Mesenchymal stem cell (in vitro differentiated cells and primary cell): ENCODE data around the gene C2orf74.
"Not testable (repeated sequence)": the region's sequence is repeated elsewhere in the genome, so short reads cannot be mapped to it uniquely, and the experiment has no call there.

Experiments
- DNase-seq: peaks from one replicate; pipeline ENCODE4 v3.0.0-alpha.2; 2013
- H2AFZ ChIP-seq: one replicate; pipeline ENCODE4 v1.6.1; 2013; ENCODE audit warnings: low read depth, mild to moderate bottlenecking, control low read depth, inconsistent platforms, low read length, moderate library complexity
- H2AK5ac ChIP-seq: 2 replicates; pipeline ENCODE4 v1.6.1; 2013; ENCODE audit warnings: low read length, moderate library complexity, mild to moderate bottlenecking, inconsistent platforms; ENCODE audit not compliant: severe bottlenecking
- H2BK120ac ChIP-seq: one replicate; pipeline ENCODE4 v1.6.1; 2013; ENCODE audit warnings: low read depth, mild to moderate bottlenecking, inconsistent platforms, low read length, moderate library complexity
- H2BK12ac ChIP-seq, 2 experiments: one replicate each; pipeline ENCODE4 v1.6.1; 2013; ENCODE audit warnings: inconsistent platforms in 2 of 2, low read length in 2 of 2, mild to moderate bottlenecking in 2 of 2, moderate library complexity in 2 of 2, control low read depth in 1 of 2
- H2BK15ac ChIP-seq: one replicate; pipeline ENCODE4 v1.6.1; 2013; ENCODE audit warnings: mild to moderate bottlenecking, low read depth, inconsistent platforms; ENCODE audit not compliant: poor library complexity, severe bottlenecking
- H2BK5ac ChIP-seq: 2 replicates; pipeline ENCODE4 v1.6.1; 2013; ENCODE audit warnings: low read depth, mild to moderate bottlenecking, low read length, control low read depth, inconsistent platforms; ENCODE audit not compliant: poor library complexity, severe bottlenecking
- H3K14ac ChIP-seq, 2 experiments: one replicate each; pipeline ENCODE4 v1.6.1; 2013; ENCODE audit warnings: inconsistent platforms in 2 of 2, low read length in 2 of 2, control low read depth in 1 of 2, mild to moderate bottlenecking in 1 of 2, moderate library complexity in 1 of 2
- H3K18ac ChIP-seq, 2 experiments: one replicate each; pipeline ENCODE4 v1.6.1; 2013; ENCODE audit warnings: inconsistent platforms in 2 of 2, low read length in 2 of 2, control low read depth in 1 of 2, low read depth in 1 of 2, mild to moderate bottlenecking in 1 of 2
- H3K23ac ChIP-seq, 2 experiments: one replicate each; pipeline ENCODE4 v1.6.1; 2013; ENCODE audit warnings: inconsistent platforms in 2 of 2, low read length in 2 of 2, mild to moderate bottlenecking in 2 of 2, moderate library complexity in 2 of 2, control low read depth in 1 of 2
- H3K27ac ChIP-seq: 2 replicates; pipeline ENCODE4 v1.5.1; 2013; ENCODE audit warnings: mild to moderate bottlenecking, moderate library complexity, low read length, control low read depth, inconsistent platforms; ENCODE audit not compliant: poor library complexity, severe bottlenecking
- H3K27me3 ChIP-seq, 2 experiments: 2 replicates each; pipeline versions ENCODE4 v1.6.1 to v1.7.0; 2013; ENCODE audit warnings: low read length in 2 of 2, mild to moderate bottlenecking in 2 of 2, moderate library complexity in 2 of 2, control low read depth in 1 of 2, inconsistent platforms in 1 of 2; ENCODE audit not compliant: control insufficient read depth in 1 of 2, insufficient read depth in 1 of 2
- H3K36me3 ChIP-seq, 2 experiments: 2 replicates each; pipeline versions ENCODE4 v1.6.1 to v1.7.0; 2013; ENCODE audit warnings: low read length in 2 of 2, control low read depth in 1 of 2, inconsistent platforms in 1 of 2, low read depth in 1 of 2, mild to moderate bottlenecking in 1 of 2; ENCODE audit not compliant: insufficient read depth in 2 of 2, control insufficient read depth in 1 of 2
- H3K4ac ChIP-seq, 2 experiments: one replicate each; pipeline ENCODE4 v1.6.1; 2013; ENCODE audit warnings: inconsistent platforms in 2 of 2, low read length in 2 of 2, mild to moderate bottlenecking in 2 of 2, moderate library complexity in 2 of 2, control low read depth in 1 of 2, low read depth in 1 of 2
- H3K4me1 ChIP-seq: 2 replicates; pipeline ENCODE4 v1.6.1; 2013; ENCODE audit warnings: low read depth, low read length, control low read depth; ENCODE audit not compliant: control insufficient read depth, insufficient read depth
- H3K4me2 ChIP-seq: 2 replicates; pipeline ENCODE4 v1.6.1; 2013; ENCODE audit warnings: low read length, mild to moderate bottlenecking, inconsistent platforms; ENCODE audit not compliant: poor library complexity, severe bottlenecking
- H3K4me3 ChIP-seq, 2 experiments: 2 replicates each; pipeline versions ENCODE4 v1.5.1 to v1.7.0; 2013; ENCODE audit warnings: low read length in 2 of 2, mild to moderate bottlenecking in 2 of 2, control low read depth in 1 of 2, low read depth in 1 of 2; ENCODE audit not compliant: insufficient read depth in 1 of 2
- H3K79me1 ChIP-seq: replicated peaks from 2 replicates; pipeline ENCODE4 v1.6.1; 2013; ENCODE audit warnings: mild to moderate bottlenecking, control low read depth, low read length, inconsistent platforms; ENCODE audit not compliant: poor library complexity, severe bottlenecking
- H3K9ac ChIP-seq: 2 replicates; pipeline ENCODE4 v1.7.0; 2013; ENCODE audit warnings: mild to moderate bottlenecking, low read length, moderate library complexity
- H3K9me3 ChIP-seq: 2 replicates; pipeline ENCODE4 v1.7.0; 2013; ENCODE audit warnings: mild to moderate bottlenecking, low read length; ENCODE audit not compliant: control insufficient read depth
- H4K8ac ChIP-seq: one replicate; pipeline ENCODE4 v1.6.1; 2013; ENCODE audit warnings: inconsistent platforms, mild to moderate bottlenecking, low read length, moderate library complexity
- H4K91ac ChIP-seq: one replicate; pipeline ENCODE4 v1.6.1; 2013; ENCODE audit warnings: mild to moderate bottlenecking, low read length, inconsistent platforms
- WGBS: methylation state at CpG from one replicate; pipeline ENCODE4 v1.1.7; 2013; ENCODE audit warnings: mixed read lengths; 5-methylcytosine and 5-hydroxymethylcytosine counted together

The C2orf74 gene

GRCh38 chr2:61185231-61185728, 23.3 kb downstream of the C2orf74 start:
- Histone ChIP-seq H2BK5ac (no peak overlapping the region), H3K27ac (no peak overlapping the region), H3K9ac (no peak overlapping the region), H3K9me3 (no peaks in the 10 kb centered on the region), H2AFZ (no peak overlapping the region), H3K36me3 (peaks cover 38 to 100% of the 10 kb centered on the region in 2 experiments), H2BK15ac (no peak overlapping the region), H3K23ac (no peak overlapping the region), H2BK120ac (no peak overlapping the region), H3K79me1 (peaks cover 27% of the 10 kb centered on the region), H3K14ac (no peak overlapping the region), H3K27me3 (no peaks in the 10 kb centered on the region), H4K8ac (no peak overlapping the region), H3K4me3 (no peak overlapping the region), H2AK5ac (no peak overlapping the region), H3K4ac (no peak overlapping the region), H3K4me2 (no peak overlapping the region), H2BK12ac (no peak overlapping the region), H3K4me1 (peaks cover 9% of the 10 kb centered on the region), H4K91ac (no peak overlapping the region), H3K18ac (no peak overlapping the region)
- no peak for DNase-seq

- Histone ChIP-seq H4K91ac (no peak overlapping the region), H3K27me3 (no peaks in the 10 kb centered on the region), H2BK15ac (no peak overlapping the region), H3K79me1 (peaks cover 16% of the 10 kb centered on the region), H3K23ac (no peak overlapping the region), H3K4me1 (no peaks in the 10 kb centered on the region), H3K36me3 (peaks cover 25 to 100% of the 10 kb centered on the region in 2 experiments), H3K9ac (no peak overlapping the region), H4K8ac (no peak overlapping the region), H3K4me3 (no peak overlapping the region), H2AFZ (no peak overlapping the region), H3K9me3 (no peaks in the 10 kb centered on the region), H3K4me2 (no peak overlapping the region), H3K14ac (no peak overlapping the region), H3K18ac (no peak overlapping the region), H3K4ac (no peak overlapping the region), H3K27ac (no peak overlapping the region), H2BK12ac (no peak overlapping the region), H2AK5ac (no peak overlapping the region), H2BK5ac (no peak overlapping the region), H2BK120ac (no peak overlapping the region)
- DNase-seq: no peak
- 100% methylated on average over 4 of the region's 4 CpGs for WGBS
Measured at GRCh38 chr2:61187085-61187484, 25.1 kb downstream of the C2orf74 start.

- WGBS: 99% methylated on average over 2 of the region's 4 CpGs
- H3K4me3 ChIP-seq: no peak overlapping the region
- H3K79me1 ChIP-seq: peaks cover 6% of the 10 kb centered on the region
- no peak overlapping the region for H2BK12ac ChIP-seq
- H3K14ac ChIP-seq: no peak overlapping the region
- H2BK120ac ChIP-seq: no peak overlapping the region
- H3K18ac ChIP-seq: no peak overlapping the region
- H4K8ac ChIP-seq: no peak overlapping the region
- DNase-seq: no peak
- no peak overlapping the region for H4K91ac ChIP-seq
- H3K4ac ChIP-seq: no peak overlapping the region
- H2BK15ac ChIP-seq: no peak overlapping the region
- no peak overlapping the region for H3K9ac ChIP-seq
- no peak overlapping the region for H2AK5ac ChIP-seq
- H3K23ac ChIP-seq: no peak overlapping the region
- no peaks in the 10 kb centered on the region for H3K9me3 ChIP-seq
- no peak overlapping the region for H3K27ac ChIP-seq
- no peaks in the 10 kb centered on the region for H3K4me1 ChIP-seq
- H2AFZ ChIP-seq: no peak overlapping the region
- no peaks in the 10 kb centered on the region for H3K27me3 ChIP-seq
- H3K4me2 ChIP-seq: no peak overlapping the region
- H3K36me3 ChIP-seq: peaks cover 21 to 79% of the 10 kb centered on the region in 2 experiments
- no peak overlapping the region for H2BK5ac ChIP-seq
Measured at GRCh38 chr2:61193670-61194561, 31.9 kb downstream of the C2orf74 start.

GRCh38 chr2:61194646-61195045, 32.7 kb downstream of the C2orf74 start:
- H4K91ac ChIP-seq, H3K18ac ChIP-seq, H4K8ac ChIP-seq, H3K27ac ChIP-seq, H3K4me2 ChIP-seq, H3K23ac ChIP-seq, H3K27me3 ChIP-seq, H2BK120ac ChIP-seq, H3K4ac ChIP-seq, H2BK15ac ChIP-seq, H3K9ac ChIP-seq, H2BK5ac ChIP-seq, H3K79me1 ChIP-seq, H3K4me1 ChIP-seq, H3K4me3 ChIP-seq, DNase-seq, H2AK5ac ChIP-seq, H2AFZ ChIP-seq, H2BK12ac ChIP-seq, H3K9me3 ChIP-seq, H3K14ac ChIP-seq: not testable (repeated sequence)
- H3K36me3 ChIP-seq: peaks cover 17 to 78% of the 10 kb centered on the region in 2 experiments
- WGBS: 94% methylated on average over 15 of the region's 15 CpGs
